Amniotic epithelial cell (primary cell): Measurements from ENCODE around the gene OR10J4.
A peak's percentile ranks its signal among the peaks of the same experiment; 100 is the strongest.
"Not testable (repeated sequence)": the region's sequence is repeated elsewhere in the genome, so short reads cannot be mapped to it uniquely, and the experiment has no call there.

ENCODE experiments used
- DNase-seq: peaks from one replicate; pipeline ENCODE4 v3.0.0-alpha.2; 2010; ENCODE audit warnings: low read depth

The OR10J4 gene

DNA sequence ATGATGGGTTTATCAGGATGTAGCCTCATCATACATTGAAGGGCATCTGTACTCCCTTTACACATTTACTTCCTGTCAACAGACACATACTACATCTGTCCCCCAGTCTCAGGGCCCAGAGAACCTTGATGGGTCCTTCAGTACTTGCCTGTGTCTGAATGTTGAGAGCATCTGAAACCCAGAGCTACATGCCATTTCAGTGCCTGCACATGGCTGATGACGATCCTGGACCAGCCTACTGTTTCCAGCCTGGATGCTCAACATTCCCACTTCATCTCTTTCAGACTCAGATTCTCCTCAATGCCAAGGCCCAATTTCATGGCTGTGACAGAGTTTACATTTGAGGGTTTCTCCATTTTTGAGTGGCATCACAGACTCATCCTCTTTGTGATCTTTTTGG is at the start of gene OR10J4:
Gene OR10J4 (plus strand): TSS at position 301 of the 400 bp plus-strand sequence.
- no peak for DNase-seq

- DNase-seq: no peak
Measured at GRCh38 chr1:159406821-159407220, 25.2 kb upstream of the OR10J4 start.

GRCh38 chr1:159408862-159409400 is 23.1 kb upstream of the OR10J4 start:
- DNase-seq: peak; percentile 3

GRCh38 chr1:159421821-159422220 is 10.2 kb upstream of the OR10J4 start:
- DNase-seq: no peak

DNA sequence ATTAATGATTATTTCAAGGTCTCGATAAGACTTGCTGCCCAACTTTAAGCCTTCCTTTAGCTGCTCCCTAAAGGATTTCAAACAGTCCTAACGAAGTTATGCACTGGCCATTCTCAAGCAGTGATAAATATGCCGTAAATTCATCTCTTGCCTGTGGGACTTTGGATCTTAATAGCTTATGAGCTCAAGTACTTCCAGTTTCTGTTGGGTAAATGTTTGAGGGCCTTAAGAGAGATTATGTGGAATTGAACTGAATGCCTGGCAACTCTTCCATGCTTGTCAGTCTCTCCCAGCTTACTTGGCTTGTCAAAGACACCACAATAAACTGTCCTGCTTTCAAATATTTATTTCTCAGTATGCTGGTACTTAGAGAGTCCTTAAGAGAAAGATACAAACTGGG is 3.5 kb upstream of the OR10J4 start:
- peak; percentile 90 for DNase-seq

- DNase-seq: peak; percentile 100
Measured at GRCh38 chr1:159429074-159429861, 2.7 kb upstream of the OR10J4 start.

- no peak for DNase-seq
Measured at GRCh38 chr1:159430985-159431384, 1.0 kb upstream of the OR10J4 start.

GRCh38 chr1:159436469-159436868 is 4.5 kb downstream of the OR10J4 start:
- no peak for DNase-seq

GRCh38 chr1:159439422-159439821 is 7.4 kb downstream of the OR10J4 start, which contains the start of gene OR10J1:
Gene OR10J1 (plus strand): TSS chr1:159439722. CDS start chr1:159439792, 70 bp downstream.
- DNase-seq: no peak

DNA sequence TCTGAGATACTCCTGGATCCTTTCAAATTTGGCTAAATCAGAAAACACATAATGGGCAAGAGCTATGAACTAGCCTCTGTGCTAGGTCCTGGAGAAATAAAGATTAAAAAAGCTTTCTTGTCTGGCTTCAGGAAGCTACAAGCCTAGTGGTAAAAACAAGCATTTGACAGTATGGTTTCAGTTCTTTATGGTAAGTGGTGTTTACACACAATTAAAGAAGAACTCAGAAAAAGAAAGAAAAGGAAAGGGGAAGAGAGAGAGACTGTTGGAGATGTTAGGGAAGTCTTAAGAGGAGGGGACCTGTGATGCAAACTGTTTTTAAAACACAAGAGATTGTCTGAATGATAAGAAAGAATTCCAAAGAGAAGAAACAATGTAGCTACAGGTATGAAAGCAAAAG is 9.4 kb downstream of the OR10J4 start:
- DNase-seq: no peak

GRCh38 chr1:159442428-159442827 is 10.4 kb downstream of the OR10J4 start:
- DNase-seq: no peak

- peak; percentile 94 for DNase-seq
Measured at GRCh38 chr1:159443066-159443750, 11.2 kb downstream of the OR10J4 start.

DNA sequence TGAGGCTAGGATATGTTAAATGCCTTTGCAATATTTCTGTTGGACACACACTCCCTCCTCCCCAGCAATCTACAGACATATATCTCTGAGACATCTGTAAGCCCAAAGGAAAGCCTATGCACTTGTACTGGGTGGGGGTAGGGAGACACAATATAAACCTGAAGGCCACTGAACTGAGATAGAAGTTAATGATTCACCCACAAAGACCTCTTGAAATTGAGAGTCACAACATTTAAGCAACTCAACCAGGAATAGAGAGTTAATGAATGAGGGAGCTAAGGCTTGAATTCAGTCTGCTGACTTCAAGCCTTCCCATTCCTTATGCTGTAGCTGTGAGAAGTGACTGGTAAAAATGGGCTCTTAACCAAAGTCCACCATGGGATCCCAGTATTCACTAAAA is 12.5 kb downstream of the OR10J4 start:
- DNase-seq: peak; percentile 93

GRCh38 chr1:159448181-159448580 is 16.2 kb downstream of the OR10J4 start:
- DNase-seq: no peak

DNA sequence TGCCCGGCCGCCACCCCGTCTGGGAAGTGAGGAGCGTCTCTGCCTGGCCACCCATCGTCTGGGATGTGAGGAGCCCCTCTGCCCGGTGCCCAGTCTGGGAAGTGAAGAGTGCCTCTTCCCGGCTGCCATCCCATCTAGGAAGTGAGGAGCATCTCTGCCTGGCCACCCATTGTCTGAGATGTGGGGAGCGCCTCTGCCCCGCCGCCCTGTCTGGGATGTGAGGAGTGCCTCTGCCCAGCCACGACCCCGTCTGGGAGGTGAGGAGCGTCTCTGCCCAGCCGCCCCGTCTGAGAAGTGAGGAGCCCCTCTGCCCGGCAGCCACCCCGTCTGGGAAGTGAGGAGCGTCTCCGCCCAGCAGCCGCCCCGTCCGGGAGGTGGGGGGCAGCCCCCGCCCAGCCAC is 17.6 kb downstream of the OR10J4 start:
- DNase-seq: not testable (repeated sequence)

DNA sequence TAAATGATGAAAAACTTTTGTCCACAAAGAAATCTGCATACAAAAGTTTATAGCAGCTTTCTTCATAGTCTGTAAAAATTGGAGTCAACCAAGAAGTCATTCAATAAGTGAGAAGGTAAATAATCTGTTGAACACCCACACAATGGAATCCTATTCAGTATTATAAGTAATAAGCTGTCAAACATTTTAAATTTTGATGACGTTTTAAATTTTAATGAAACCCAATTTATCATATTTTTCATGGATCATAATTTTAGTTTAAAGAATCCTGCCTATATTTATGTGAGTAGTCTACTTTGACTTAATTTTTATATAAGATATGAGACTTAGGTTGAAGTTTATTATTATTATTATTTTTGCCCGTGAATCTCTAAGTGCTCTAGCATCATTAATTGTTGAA is 27.5 kb downstream of the OR10J4 start:
- DNase-seq: no peak

GRCh38 chr1:159465191-159465603 is 33.2 kb downstream of the OR10J4 start:
- DNase-seq: no peak

DNA sequence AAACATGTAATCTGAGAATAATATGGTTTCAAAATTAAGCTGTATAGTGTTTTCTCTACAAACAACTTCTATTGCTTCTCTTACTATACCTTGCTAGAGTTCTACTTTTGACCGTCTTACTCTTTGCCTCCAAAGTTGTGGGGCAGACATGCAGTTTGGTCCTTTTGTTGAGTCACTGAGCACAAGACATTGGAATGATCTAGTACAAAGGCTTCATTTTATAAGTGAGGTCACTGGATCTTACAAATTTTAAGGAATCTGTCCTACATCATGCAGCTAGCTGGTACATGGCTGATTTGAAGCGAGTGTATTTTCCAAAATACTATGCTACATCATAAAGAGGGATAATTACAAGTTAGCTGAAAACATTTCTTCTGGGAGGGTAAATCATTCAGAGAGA is 36.3 kb downstream of the OR10J4 start:
- DNase-seq: no peak

- DNase-seq: peak; percentile 43
Measured at GRCh38 chr1:159469921-159470533, 38.0 kb downstream of the OR10J4 start.

DNA sequence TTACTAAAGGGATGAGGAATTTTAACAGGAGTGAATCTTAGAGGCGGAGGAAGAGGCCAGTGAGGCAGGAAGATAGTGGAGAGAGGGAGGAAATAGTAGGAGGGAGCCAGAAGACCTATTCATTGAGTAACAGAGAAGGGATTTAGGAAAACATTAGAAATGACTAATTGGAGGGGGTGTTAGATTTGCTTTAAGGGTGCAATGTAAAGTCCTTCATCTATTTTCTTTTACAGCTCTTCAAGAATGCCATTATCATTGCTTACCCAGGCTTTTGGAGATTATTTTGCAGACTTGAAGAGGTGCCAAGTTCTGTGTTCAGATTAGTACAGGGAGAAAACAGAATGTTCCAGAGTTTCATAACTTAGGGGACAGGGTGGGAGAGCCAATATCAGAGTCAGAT is 41.3 kb downstream of the OR10J4 start:
- DNase-seq: peak; percentile 99

DNA sequence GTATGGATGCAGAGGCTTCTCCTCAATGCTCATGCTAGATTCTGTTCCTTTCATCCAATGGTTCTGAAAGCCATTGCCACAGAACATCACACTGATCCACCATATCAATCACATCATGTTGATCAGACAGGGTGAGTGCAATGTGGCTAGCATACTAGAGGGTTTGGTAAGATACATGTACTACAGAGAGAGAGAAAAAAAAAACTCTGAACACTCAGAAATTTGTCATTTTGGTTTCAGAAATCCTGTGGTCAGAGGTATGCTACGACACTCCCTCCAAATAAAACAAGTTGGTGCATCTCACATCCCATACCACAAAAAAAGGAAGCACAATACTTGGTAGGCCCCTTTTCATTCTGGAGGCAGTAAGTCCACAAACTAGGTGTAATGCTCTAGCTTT is 42.9 kb downstream of the OR10J4 start:
- no peak for DNase-seq
